HEK293 (cell line): ENCODE results near the gene EZH1.
A peak's percentile ranks its signal among the peaks of the same experiment; 100 is the strongest.

Experiments
- CTCF ChIA-PET: fragments of 350-600 bp; formaldehyde crosslinking; extraction: SDS; loops from one replicate; lab custom pipeline; 2021; ENCODE audit warnings: antibody characterized with exemption; lab: Yijun Ruan, JAX
- POLR2A ChIA-PET: fragments of 300-600 bp; formaldehyde crosslinking; extraction: SDS; loops from one replicate; lab custom pipeline; 2020; ENCODE audit warnings: antibody characterized with exemption, inconsistent platforms; lab: Yijun Ruan, JAX
- H3K27ac ChIP-seq: fragments of 200-500 bp; sonication (Bioruptor generic); 2 replicates; pipeline ENCODE4 v1.5.1; 2014; ENCODE audit warnings: low read depth, low read length, control low read depth, inconsistent platforms; ENCODE audit errors: extremely low read depth
- H3K36me3 ChIP-seq, 2 experiments: fragments of 200-500 bp in 1 of 2; sonication (Bioruptor generic) in 1 of 2; 1 replicate in 1 of 2; 2 replicates in 1 of 2; pipeline ENCODE4 v1.5.1; 2014 to 2017; ENCODE audit warnings: inconsistent platforms in 2 of 2, low read length in 2 of 2; ENCODE audit not compliant: control insufficient read depth in 2 of 2, insufficient read depth in 1 of 2
- H3K4me1 ChIP-seq: fragments of 200-500 bp; sonication (Bioruptor generic); 2 replicates; pipeline ENCODE4 v1.5.1; 2014; ENCODE audit warnings: mild to moderate bottlenecking, low read length, inconsistent platforms; ENCODE audit not compliant: control insufficient read depth, insufficient read depth
- H3K4me3 ChIP-seq: 2 replicates; pipeline ENCODE4 v1.5.1; 2011; ENCODE audit warnings: low read depth, mild to moderate bottlenecking, control low read depth, low read length, moderate library complexity
- H3K9me3 ChIP-seq: fragments of 200-500 bp; sonication (Bioruptor generic); 2 replicates; pipeline ENCODE4 v1.5.1; 2014; ENCODE audit warnings: low read depth, low read length, inconsistent platforms; ENCODE audit not compliant: control insufficient read depth, insufficient read depth
- GLIS2 ChIP-seq: fragments of 450-650 bp; formaldehyde crosslinking; IDR thresholded peaks from 2 replicates; pipeline ENCODE4 v1.5.1; 2016; ENCODE audit warnings: missing biosample characterization, missing genetic modification characterization
- IKZF3 ChIP-seq: fragments of 450-650 bp; IDR thresholded peaks from 2 replicates; pipeline ENCODE4 v1.5.0; 2018; ENCODE audit warnings: missing biosample characterization, mild to moderate bottlenecking, missing genetic modification characterization, moderate library complexity
- KLF10 ChIP-seq: fragments of 450-650 bp; IDR thresholded peaks from 2 replicates; pipeline ENCODE4 v1.5.1; 2018; ENCODE audit warnings: missing biosample characterization, mild to moderate bottlenecking, missing genetic modification characterization
- MEIS1 ChIP-seq: sonication (generic); formaldehyde crosslinking; IDR thresholded peaks from 2 replicates; pipeline ENCODE4 v1.8.1; 2022; ENCODE audit warnings: missing genetic modification reagents, mild to moderate bottlenecking, borderline replicate concordance
- PBX3 ChIP-seq: sonication (generic); formaldehyde crosslinking; IDR thresholded peaks from 2 replicates; pipeline ENCODE4 v1.8.1; 2022; ENCODE audit warnings: mild to moderate bottlenecking, moderate library complexity, missing genetic modification reagents
- PRDM10 ChIP-seq: fragments of 450-650 bp; formaldehyde crosslinking; IDR thresholded peaks from 2 replicates; pipeline ENCODE4 v1.5.1; 2016; ENCODE audit warnings: missing biosample characterization, missing genetic modification characterization
- SCRT1 ChIP-seq: fragments of 450-650 bp; formaldehyde crosslinking; IDR thresholded peaks from 2 replicates; pipeline ENCODE4 v1.5.1; 2016; ENCODE audit warnings: missing biosample characterization, missing genetic modification characterization, borderline replicate concordance
- ZBTB20 ChIP-seq: fragments of 450-650 bp; formaldehyde crosslinking; IDR thresholded peaks from 2 replicates; pipeline ENCODE4 v1.5.1; 2016; ENCODE audit warnings: missing biosample characterization, missing genetic modification characterization
- ZBTB6 ChIP-seq: fragments of 450-650 bp; formaldehyde crosslinking; IDR thresholded peaks from 2 replicates; pipeline ENCODE4 v1.5.1; 2017; ENCODE audit warnings: missing biosample characterization, missing genetic modification characterization
- ZIC2 ChIP-seq: fragments of 450-650 bp; formaldehyde crosslinking; IDR thresholded peaks from 2 replicates; pipeline ENCODE4 v1.5.1; 2016; ENCODE audit warnings: missing biosample characterization, missing genetic modification characterization
- ZNF112 ChIP-seq: fragments of 450-650 bp; formaldehyde crosslinking; IDR thresholded peaks from 2 replicates; pipeline ENCODE4 v1.5.0; 2017; ENCODE audit warnings: missing biosample characterization, missing genetic modification characterization
- ZNF138 ChIP-seq: fragments of 450-650 bp; formaldehyde crosslinking; IDR thresholded peaks from 2 replicates; pipeline ENCODE4 v1.5.1; 2016; ENCODE audit warnings: missing biosample characterization, missing genetic modification characterization, borderline replicate concordance
- ZNF146 ChIP-seq: fragments of 450-650 bp; formaldehyde crosslinking; IDR thresholded peaks from 2 replicates; pipeline ENCODE4 v1.5.1; 2016; ENCODE audit warnings: missing biosample characterization, missing genetic modification characterization
- ZNF148 ChIP-seq: fragments of 450-650 bp; formaldehyde crosslinking; IDR thresholded peaks from 2 replicates; pipeline ENCODE4 v1.5.0; 2017; ENCODE audit warnings: missing biosample characterization, missing genetic modification characterization, borderline replicate concordance
- ZNF155 ChIP-seq: fragments of 450-650 bp; formaldehyde crosslinking; IDR thresholded peaks from 2 replicates; pipeline ENCODE4 v1.5.1; 2016; ENCODE audit warnings: missing biosample characterization, missing genetic modification characterization
- ZNF214 ChIP-seq: fragments of 450-650 bp; formaldehyde crosslinking; IDR thresholded peaks from 2 replicates; pipeline ENCODE4 v1.5.1; 2017; ENCODE audit warnings: missing biosample characterization, mild to moderate bottlenecking, missing genetic modification characterization, borderline replicate concordance
- ZNF341 ChIP-seq: fragments of 450-650 bp; formaldehyde crosslinking; IDR thresholded peaks from 2 replicates; pipeline ENCODE4; 2016; ENCODE audit warnings: low read depth, missing biosample characterization, missing genetic modification characterization
- ZNF366 ChIP-seq: fragments of 450-650 bp; formaldehyde crosslinking; conservative IDR thresholded peaks from 2 replicates; pipeline ENCODE4 v1.5.1; 2016; ENCODE audit warnings: missing biosample characterization, missing genetic modification characterization
- ZNF449 ChIP-seq: fragments of 450-650 bp; formaldehyde crosslinking; IDR thresholded peaks from 2 replicates; pipeline ENCODE4 v1.5.1; 2017; ENCODE audit warnings: missing biosample characterization, mild to moderate bottlenecking, missing genetic modification characterization, moderate library complexity
- ZNF645 ChIP-seq: fragments of 450-650 bp; formaldehyde crosslinking; IDR thresholded peaks from 2 replicates; pipeline ENCODE4; 2016; ENCODE audit warnings: missing biosample characterization, missing genetic modification characterization
- ZNF785 ChIP-seq: fragments of 450-650 bp; formaldehyde crosslinking; IDR thresholded peaks from 2 replicates; pipeline ENCODE4 v1.5.1; 2016; ENCODE audit warnings: missing biosample characterization, missing genetic modification characterization

EZH1 gene

GRCh38 chr17:42673885-42674754, 70.7 kb downstream of the EZH1 start (continued):
- TF ChIP-seq ZNF449 (tag by site-specific recombination) (no peak), ZNF366 (tag by site-specific recombination) (no peak), ZNF645 (tag by site-specific recombination) (no peak), ZBTB20 (tag by site-specific recombination) (peak; percentile 72; the same call in 1 of the 2 replicates), PRDM10 (tag by site-specific recombination) (no peak), MEIS1 (CRISPR knock-in tag) (no peak), ZIC2 (peak; percentile 65), ZNF112 (no peak), ZNF341 (tag by site-specific recombination) (0 out of 2 replicates have a peak, but pooled peaks have one; percentile 7), ZNF148 (tag by site-specific recombination) (no peak), IKZF3 (tag by site-specific recombination) (peak; percentile 50), ZNF146 (tag by site-specific recombination) (no peak)
- TF ChIP-seq, all 188 proteins: peak for 9

GRCh38 chr17:42673266-42673884, 71.5 kb downstream of the EZH1 start:
- Histone ChIP-seq H3K9me3 (no peaks in the 10 kb centered on the region), H3K36me3 (peaks cover 6 to 50% of the 10 kb centered on the region in 2 experiments; a peak in 2 of 3 replicates)
- no peak for TF ChIP-seq ZNF138
- no peak for TF ChIP-seq PBX3 (CRISPR knock-in tag)
- peak; percentile 46; the same call in 1 of the 2 replicates for TF ChIP-seq KLF10 (tag by site-specific recombination)
- TF ChIP-seq ZNF785 (tag by site-specific recombination), result no peak
- TF ChIP-seq ZBTB6 (tag by site-specific recombination), result no peak
- TF ChIP-seq ZNF155 (tag by site-specific recombination), result no peak
- no peak for TF ChIP-seq ZNF214 (tag by site-specific recombination)
- TF ChIP-seq GLIS2 (tag by site-specific recombination), result no peak
- TF ChIP-seq SCRT1 (tag by site-specific recombination), result no peak

More at GRCh38 chr17:42673266-42673884, 71.5 kb downstream of the EZH1 start:
- H3K4me1 ChIP-seq, result peaks cover 13% of the 10 kb centered on the region
- CTCF ChIA-PET, result interaction anchor here (0.6 to 2.8 kb wide), 5 partner anchors 13 to 418 kb away, joined by 3 to 18 read pairs (median 3); partner anchors contain the start of gene TUBG2
- H3K27ac ChIP-seq, result no peak overlapping the region
- no peak overlapping the region for H3K4me3 ChIP-seq
- POLR2A ChIA-PET, result interaction anchor here (1.1 to 2.3 kb wide), 2 partner anchors 14 to 95 kb away, joined by 3 to 8 read pairs; partner anchors contain the start of gene TUBG2
